HG02588 (cell line): ENCODE measurements around the gene SLC25A41.

Experiments used
- ATAC-seq: cut with Tn5 transposase; IDR thresholded peaks from one replicate; pipeline ENCODE4 v1.9.1; 2021; ENCODE audit warnings: mild to moderate bottlenecking, moderate library complexity; ENCODE audit not compliant: unreplicated experiment

The SLC25A41 gene

GRCh38 chr19:6376512-6377190 lies 56.9 kb downstream of the SLC25A41 start:
- ATAC-seq: no peak
